PC-9 (cell line): ENCODE measurements around the gene PODXL2.

ENCODE experiments used
- EZH2 ChIP-seq: fragments of 200-600 bp; sonication (generic); IDR thresholded peaks from 2 replicates; pipeline ENCODE4 v1.8.0; 2017; ENCODE audit warnings: antibody characterized with exemption, low read depth
- TF ChIP-seq, protein P1 (sequence below): fragments of 200-600 bp; sonication (generic); conservative IDR thresholded peaks from 2 replicates; pipeline ENCODE4 v1.6.1; 2017; ENCODE audit warnings: mixed run types, antibody characterized with exemption, mild to moderate bottlenecking, moderate library complexity

DNA sequence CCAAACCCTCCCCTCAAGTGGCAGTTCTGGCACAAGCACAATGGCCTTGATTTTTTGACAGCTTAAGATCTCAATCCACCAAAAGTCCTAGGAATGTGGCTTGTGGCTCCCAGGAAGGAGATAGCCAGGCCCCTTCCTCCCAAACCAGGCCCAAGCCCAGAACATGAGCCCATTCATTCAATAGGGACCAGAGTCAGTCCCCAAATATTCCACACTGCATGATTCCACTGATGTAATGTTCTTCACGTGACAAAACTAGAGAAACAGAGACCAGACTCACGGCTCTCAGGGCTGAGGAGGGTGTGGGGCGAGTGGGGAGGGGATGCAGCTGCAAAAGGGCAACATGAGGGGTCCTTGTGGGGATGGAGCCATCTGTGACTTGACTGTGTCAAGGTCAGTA, 69.3 kb downstream of the PODXL2 start:
- TF ChIP-seq, protein P1, sequence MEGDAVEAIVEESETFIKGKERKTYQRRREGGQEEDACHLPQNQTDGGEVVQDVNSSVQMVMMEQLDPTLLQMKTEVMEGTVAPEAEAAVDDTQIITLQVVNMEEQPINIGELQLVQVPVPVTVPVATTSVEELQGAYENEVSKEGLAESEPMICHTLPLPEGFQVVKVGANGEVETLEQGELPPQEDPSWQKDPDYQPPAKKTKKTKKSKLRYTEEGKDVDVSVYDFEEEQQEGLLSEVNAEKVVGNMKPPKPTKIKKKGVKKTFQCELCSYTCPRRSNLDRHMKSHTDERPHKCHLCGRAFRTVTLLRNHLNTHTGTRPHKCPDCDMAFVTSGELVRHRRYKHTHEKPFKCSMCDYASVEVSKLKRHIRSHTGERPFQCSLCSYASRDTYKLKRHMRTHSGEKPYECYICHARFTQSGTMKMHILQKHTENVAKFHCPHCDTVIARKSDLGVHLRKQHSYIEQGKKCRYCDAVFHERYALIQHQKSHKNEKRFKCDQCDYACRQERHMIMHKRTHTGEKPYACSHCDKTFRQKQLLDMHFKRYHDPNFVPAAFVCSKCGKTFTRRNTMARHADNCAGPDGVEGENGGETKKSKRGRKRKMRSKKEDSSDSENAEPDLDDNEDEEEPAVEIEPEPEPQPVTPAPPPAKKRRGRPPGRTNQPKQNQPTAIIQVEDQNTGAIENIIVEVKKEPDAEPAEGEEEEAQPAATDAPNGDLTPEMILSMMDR: no peak
- no peak for TF ChIP-seq EZH2
